Measurements from ENCODE around the gene PPP1R14C.

- TF ChIP-seq CTCF (IDR thresholded peaks at IDR 0.05 in 8 of 11, conservative IDR thresholded peaks at IDR 0.05 in 3 of 11) (no peak), POLR2AphosphoS5 (IDR thresholded peaks at IDR 0.05) (no peak)
Measured at GRCh38 chr6:150118627-150119026, 24.2 kb upstream of the PPP1R14C start.
